Measurements from ENCODE around the gene MSI2.

The MSI2 gene

GRCh38 chr17:57557416-57557815, 301.1 kb downstream of the MSI2 start:
- DNase-seq (ENCODE audit: low read depth) = no peak

- DNase-seq (ENCODE audit: low read depth) = no peak
Measured at GRCh38 chr17:57557834-57558681, 301.7 kb downstream of the MSI2 start.

GRCh38 chr17:57559226-57559625, 302.9 kb downstream of the MSI2 start:
- DNase-seq (ENCODE audit: low read depth) = no peak

- DNase-seq (ENCODE audit: low read depth) = no peak
Measured at GRCh38 chr17:57559634-57560318, 303.5 kb downstream of the MSI2 start.

- no peak for DNase-seq (ENCODE audit: low read depth)
Measured at GRCh38 chr17:57560319-57560705, 304.0 kb downstream of the MSI2 start.

- no peak for DNase-seq (ENCODE audit: low read depth)
Measured at GRCh38 chr17:57561072-57561861, 304.9 kb downstream of the MSI2 start.

GRCh38 chr17:57562184-57562698, 305.9 kb downstream of the MSI2 start:
- DNase-seq (ENCODE audit: low read depth) = no peak

GRCh38 chr17:57563958-57564357, 307.6 kb downstream of the MSI2 start:
- DNase-seq (ENCODE audit: low read depth) = no peak

GRCh38 chr17:57565176-57565575, 308.9 kb downstream of the MSI2 start:
- no peak for DNase-seq (ENCODE audit: low read depth)

GRCh38 chr17:57566721-57567120, 310.4 kb downstream of the MSI2 start:
- no peak for DNase-seq (ENCODE audit: low read depth)

- no peak for DNase-seq (ENCODE audit: low read depth)
Measured at GRCh38 chr17:57567251-57567650, 310.9 kb downstream of the MSI2 start.

- DNase-seq (ENCODE audit: low read depth) = no peak
Measured at GRCh38 chr17:57568340-57568739, 312.0 kb downstream of the MSI2 start.

GRCh38 chr17:57569021-57569420, 312.7 kb downstream of the MSI2 start:
- no peak for DNase-seq (ENCODE audit: low read depth)

GRCh38 chr17:57569853-57570252, 313.5 kb downstream of the MSI2 start:
- DNase-seq (ENCODE audit: low read depth) = no peak

- DNase-seq (ENCODE audit: low read depth) = no peak
Measured at GRCh38 chr17:57570724-57571344, 314.5 kb downstream of the MSI2 start.

- no peak for DNase-seq (ENCODE audit: low read depth)
Measured at GRCh38 chr17:57572062-57572461, 315.7 kb downstream of the MSI2 start.

- DNase-seq (ENCODE audit: low read depth) = no peak
Measured at GRCh38 chr17:57572600-57572999, 316.3 kb downstream of the MSI2 start.

GRCh38 chr17:57574040-57574513, 317.8 kb downstream of the MSI2 start:
- no peak for DNase-seq (ENCODE audit: low read depth)

GRCh38 chr17:57576744-57577143, 320.4 kb downstream of the MSI2 start:
- DNase-seq (ENCODE audit: low read depth) = no peak

GRCh38 chr17:57577751-57578607, 321.7 kb downstream of the MSI2 start:
- peak; percentile 32 for DNase-seq (ENCODE audit: low read depth)
